Endodermal cell (in vitro differentiated cells): ENCODE measurements around the gene NOX5. TPM values are rescaled to one million over a fixed set of nuclear protein-coding genes. Genes with fewer than 3 reads are reported as not detected.

Experiments used
- DNase-seq: peaks from one replicate; pipeline ENCODE4 v3.0.0-alpha.2; 2017
- H3K27ac ChIP-seq: 2 replicates; pipeline ENCODE4 v1.5.1; 2013; ENCODE audit warnings: mild to moderate bottlenecking, low read depth, low read length, moderate library complexity
- H3K27me3 ChIP-seq: 2 replicates; pipeline ENCODE4 v1.6.1; 2013; ENCODE audit warnings: mild to moderate bottlenecking, low read length, moderate library complexity; ENCODE audit not compliant: insufficient read depth, control insufficient read depth, poor library complexity, severe bottlenecking
- H3K36me3 ChIP-seq: 2 replicates; pipeline ENCODE4 v1.7.0; 2013; ENCODE audit warnings: mild to moderate bottlenecking, low read length, moderate library complexity; ENCODE audit not compliant: control insufficient read depth, insufficient read depth
- H3K4me1 ChIP-seq: one replicate; pipeline ENCODE4 v1.7.0; 2013; ENCODE audit warnings: low read length; ENCODE audit not compliant: control insufficient read depth, insufficient read depth
- H3K4me3 ChIP-seq: 2 replicates; pipeline ENCODE4 v1.5.1; 2013; ENCODE audit warnings: mild to moderate bottlenecking, low read length, moderate library complexity
- H3K9ac ChIP-seq: 2 replicates; pipeline ENCODE4 v1.6.1; 2013; ENCODE audit warnings: mild to moderate bottlenecking, low read length, moderate library complexity; ENCODE audit not compliant: poor library complexity, severe bottlenecking; ENCODE audit errors: extremely low read depth
- H3K9me3 ChIP-seq: 2 replicates; pipeline ENCODE4 v1.6.1; 2013; ENCODE audit warnings: mild to moderate bottlenecking, low read length, moderate library complexity; ENCODE audit not compliant: control insufficient read depth
- H3K27ac Mint-ChIP-seq: 2 replicates; pipeline ENCODE4 v1.8.0; 2020; ENCODE audit warnings: mixed read lengths
- H3K27me3 Mint-ChIP-seq: 2 replicates; pipeline ENCODE4 v1.8.0; 2021; ENCODE audit warnings: mild to moderate bottlenecking, mixed read lengths; ENCODE audit not compliant: insufficient read depth
- H3K36me3 Mint-ChIP-seq: 2 replicates; pipeline ENCODE4 v1.8.0; 2020; ENCODE audit warnings: low read depth, mixed read lengths
- H3K4me1 Mint-ChIP-seq: 2 replicates; pipeline ENCODE4 v1.8.0; 2020; ENCODE audit warnings: mixed read lengths
- H3K4me3 Mint-ChIP-seq: 2 replicates; pipeline ENCODE4 v1.8.0; 2020; ENCODE audit warnings: mild to moderate bottlenecking, moderate library complexity, mixed read lengths
- H3K9me3 Mint-ChIP-seq: 2 replicates; pipeline ENCODE4 v1.8.0; 2020; ENCODE audit warnings: mild to moderate bottlenecking, mixed read lengths
- WGBS, 2 experiments: methylation state at CpG; one replicate each; pipeline versions ENCODE4 v1.1.5 to v1.1.7; 2013; ENCODE audit warnings: missing lambda C conversion rate in 2 of 2, mixed read lengths in 1 of 2; ENCODE audit not compliant: insufficient coverage in 1 of 2, insufficient read length in 1 of 2; 5-methylcytosine and 5-hydroxymethylcytosine counted together
- total RNA-seq, 2 donors: library from RNA; stranded (reverse); fragmentation: NEBNext Ultra II Directional in 1 of 2; extraction: Animal tissue kit (Norgen Biotek cat#: 25700) in 1 of 2; gene quantifications; 2 replicates in 1 of 2; 3 replicates in 1 of 2; pipeline ENCODE4 v1.2.1, GENCODE V29; 2021
- TF ChIP-seq, protein P1 (sequence below): fragments of 200-600 bp; sonication (generic); conservative IDR thresholded peaks from 2 replicates; pipeline ENCODE4 v1.5.0; 2021; ENCODE audit warnings: antibody characterized with exemption, mild to moderate bottlenecking

Gene NOX5
- total RNA-seq, 2 donors from 2014 or later, result not detected

DNA sequence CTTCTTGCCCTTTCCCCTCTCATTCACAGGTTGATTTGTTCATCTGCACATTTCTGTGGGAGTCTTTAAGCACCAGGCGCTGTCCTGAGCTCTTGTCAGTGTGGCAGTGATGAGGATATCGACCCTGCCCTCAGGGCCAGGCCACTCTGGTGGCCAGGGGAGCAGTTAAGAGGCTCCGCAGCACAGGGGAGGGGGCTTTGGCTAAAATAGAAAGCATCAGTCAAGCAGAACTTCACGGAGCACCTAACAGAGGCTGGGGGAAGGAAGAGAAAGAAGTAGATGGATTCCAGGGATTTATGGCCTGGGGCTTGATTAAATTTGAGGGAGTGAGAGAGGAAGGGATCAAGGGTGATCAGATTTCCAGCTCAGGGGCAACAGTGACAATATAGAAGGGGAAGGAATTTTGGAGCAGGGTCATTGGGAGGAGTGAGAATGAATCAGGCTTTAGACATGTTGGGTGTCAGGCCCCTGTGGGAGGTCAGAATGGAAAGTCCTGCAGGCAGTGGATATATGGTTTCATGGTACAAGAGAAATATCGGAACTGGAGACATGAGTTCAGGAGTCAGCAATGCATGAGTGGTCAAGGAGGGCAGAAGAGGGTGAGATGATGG lies 73.0 kb downstream of the NOX5 start:
- 67 to 75% methylated on average over 2 to 5 of the region's 5 CpGs for WGBS, 2 experiments
- H3K36me3 ChIP-seq, result no peaks in the 10 kb centered on the region
- no peak overlapping the region for H3K4me3 ChIP-seq
- H3K9ac ChIP-seq, result no peak overlapping the region
- Mint-ChIP-seq H3K27me3 (peaks cover 12% of the 10 kb centered on the region), H3K27ac (no peak overlapping the region), H3K36me3 (no peaks in the 10 kb centered on the region), H3K4me1 (peaks cover 74% of the 10 kb centered on the region), H3K9me3 (no peaks in the 10 kb centered on the region), H3K4me3 (no peak overlapping the region)
- peaks cover 32% of the 10 kb centered on the region for H3K4me1 ChIP-seq
- DNase-seq, result peak; percentile 56
- no peaks in the 10 kb centered on the region for H3K9me3 ChIP-seq
- no peak overlapping the region for H3K27ac ChIP-seq
- TF ChIP-seq, protein P1, sequence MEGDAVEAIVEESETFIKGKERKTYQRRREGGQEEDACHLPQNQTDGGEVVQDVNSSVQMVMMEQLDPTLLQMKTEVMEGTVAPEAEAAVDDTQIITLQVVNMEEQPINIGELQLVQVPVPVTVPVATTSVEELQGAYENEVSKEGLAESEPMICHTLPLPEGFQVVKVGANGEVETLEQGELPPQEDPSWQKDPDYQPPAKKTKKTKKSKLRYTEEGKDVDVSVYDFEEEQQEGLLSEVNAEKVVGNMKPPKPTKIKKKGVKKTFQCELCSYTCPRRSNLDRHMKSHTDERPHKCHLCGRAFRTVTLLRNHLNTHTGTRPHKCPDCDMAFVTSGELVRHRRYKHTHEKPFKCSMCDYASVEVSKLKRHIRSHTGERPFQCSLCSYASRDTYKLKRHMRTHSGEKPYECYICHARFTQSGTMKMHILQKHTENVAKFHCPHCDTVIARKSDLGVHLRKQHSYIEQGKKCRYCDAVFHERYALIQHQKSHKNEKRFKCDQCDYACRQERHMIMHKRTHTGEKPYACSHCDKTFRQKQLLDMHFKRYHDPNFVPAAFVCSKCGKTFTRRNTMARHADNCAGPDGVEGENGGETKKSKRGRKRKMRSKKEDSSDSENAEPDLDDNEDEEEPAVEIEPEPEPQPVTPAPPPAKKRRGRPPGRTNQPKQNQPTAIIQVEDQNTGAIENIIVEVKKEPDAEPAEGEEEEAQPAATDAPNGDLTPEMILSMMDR, result no peak
- H3K27me3 ChIP-seq, result no peaks in the 10 kb centered on the region

- H3K4me3 ChIP-seq, result peak overlapping the region; percentile 0
- Mint-ChIP-seq H3K4me1 (peaks cover 77% of the 10 kb centered on the region), H3K27me3 (peaks cover 12% of the 10 kb centered on the region), H3K27ac (peak overlapping the region; percentile 37), H3K4me3 (no peak overlapping the region), H3K9me3 (no peaks in the 10 kb centered on the region), H3K36me3 (no peaks in the 10 kb centered on the region)
- DNase-seq, result peak; percentile 75
- no peak overlapping the region for H3K9ac ChIP-seq
- TF ChIP-seq, protein P1, result peak; percentile 32
- H3K27me3 ChIP-seq, result no peaks in the 10 kb centered on the region
- 6 to 25% methylated on average over 8 to 10 of the region's 10 CpGs for WGBS, 2 experiments
- H3K4me1 ChIP-seq, result peaks cover 32% of the 10 kb centered on the region
- no peaks in the 10 kb centered on the region for H3K36me3 ChIP-seq
- no peak overlapping the region for H3K27ac ChIP-seq
- H3K9me3 ChIP-seq, result no peaks in the 10 kb centered on the region
These were observed 73.9 kb downstream of the NOX5 start for GRCh38 chr15:69088300-69088965.

DNA sequence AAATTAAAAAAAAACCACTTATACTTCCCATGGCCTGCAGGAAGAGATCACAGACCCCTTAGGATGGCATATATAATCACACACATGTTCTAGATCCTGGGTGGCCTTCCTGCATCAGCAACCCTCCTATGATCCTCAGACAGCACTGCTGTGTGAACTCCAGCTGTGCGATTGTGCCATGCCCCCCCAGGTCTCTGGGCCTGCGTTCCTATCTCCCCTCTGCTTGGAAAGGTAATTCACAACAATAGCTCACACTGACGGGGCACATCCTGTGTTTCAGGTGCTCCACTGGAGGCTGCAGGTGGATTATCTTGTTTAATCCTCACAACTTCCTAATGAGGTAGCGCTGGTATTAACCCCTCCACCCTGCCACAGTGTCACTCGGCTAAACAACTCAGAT lies 74.8 kb downstream of the NOX5 start:
- Histone ChIP-seq H3K4me1 (peaks cover 32% of the 10 kb centered on the region), H3K4me3 (peak overlapping the region; percentile 4), H3K36me3 (no peaks in the 10 kb centered on the region), H3K27me3 (no peaks in the 10 kb centered on the region), H3K9me3 (no peaks in the 10 kb centered on the region), H3K27ac (no peak overlapping the region), H3K9ac (no peak overlapping the region)
- TF ChIP-seq, protein P1, result no peak
- Mint-ChIP-seq H3K9me3 (no peaks in the 10 kb centered on the region), H3K36me3 (no peaks in the 10 kb centered on the region), H3K4me3 (peak overlapping the region; percentile 21), H3K27me3 (peaks cover 12% of the 10 kb centered on the region), H3K27ac (peak overlapping the region; percentile 72), H3K4me1 (peaks cover 83% of the 10 kb centered on the region)
- DNase-seq, result peak; percentile 83
- 16 to 25% methylated on average over 1 to 5 of the region's 5 CpGs for WGBS, 2 experiments
